ENCODE measurements around the gene ZNF667. TPM values are rescaled to one million over a fixed set of nuclear protein-coding genes. Genes with fewer than 3 reads are reported as not detected.

The ZNF667 gene
- total RNA-seq (2022; extraction: Qiagen RNA extraction), result not detected in 5 replicates

GRCh38 chr19:56476651-56477428 lies at the start of gene ZNF667:
Gene ZNF667 (minus strand): TSS chr19:56477345. CDS start chr19:56462370, 14,975 bp downstream.

GRCh38 chr19:56507446-56508289 lies 30.5 kb upstream of the ZNF667 start, which contains the start of gene ZNF471:
Gene ZNF471 (plus strand): TSS chr19:56507855. CDS start chr19:56511572, 3,717 bp downstream.

GRCh38 chr19:56403764-56404704 lies 73.1 kb downstream of the ZNF667 start, which contains the start of gene ZNF583:
Gene ZNF583 (plus strand): TSS chr19:56404332. CDS start chr19:56407115, 2,783 bp downstream.

GRCh38 chr19:56393119-56394012 lies 83.8 kb downstream of the ZNF667 start, which contains the start of gene ZNF582:
Gene ZNF582 (minus strand): TSS chr19:56393534. CDS start chr19:56391752, 1,782 bp downstream.

Other genes starting within 250 kb of the ZNF667 start
- not detected in 5 replicates for gene EDDM13, start 204.6 kb downstream of the ZNF667 start, total RNA-seq (2022; extraction: Qiagen RNA extraction)
- 7.5 to 9.0 TPM (median 8.3 TPM) in 5 replicates for gene ZSCAN5A, start 162.5 kb downstream of the ZNF667 start, total RNA-seq (2022; extraction: Qiagen RNA extraction)
- gene ZNF582, start 83.8 kb downstream of the ZNF667 start, total RNA-seq (2022; extraction: Qiagen RNA extraction), result 0.91 to 1.1 TPM (median 1.0 TPM) in 5 replicates
- 1.7 to 2.4 TPM (median 2.2 TPM) in 5 replicates for gene ZNF583, start 73.0 kb downstream of the ZNF667 start, total RNA-seq (2022; extraction: Qiagen RNA extraction)
- gene ZNF471, start 30.5 kb upstream of the ZNF667 start, total RNA-seq (2022; extraction: Qiagen RNA extraction), result 0.02 to 0.07 TPM (median 0.05 TPM) in 5 replicates
- 2.7 to 4.4 TPM (median 3.8 TPM) in 5 replicates for gene ZFP28, start 61.6 kb upstream of the ZNF667 start, total RNA-seq (2022; extraction: Qiagen RNA extraction)
- 1.3 to 1.7 TPM (median 1.5 TPM) in 5 replicates for gene ZNF470, start 90.1 kb upstream of the ZNF667 start, total RNA-seq (2022; extraction: Qiagen RNA extraction)
- 10.0 to 12.4 TPM (median 11.7 TPM) in 5 replicates for gene ZNF71, start 118.0 kb upstream of the ZNF667 start, total RNA-seq (2022; extraction: Qiagen RNA extraction)
- gene SMIM17, start 165.8 kb upstream of the ZNF667 start, total RNA-seq (2022; extraction: Qiagen RNA extraction), result 0.08 to 0.11 TPM in 2 of 5 replicates, not detected in the others
- gene ZNF835, start 194.4 kb upstream of the ZNF667 start, total RNA-seq (2022; extraction: Qiagen RNA extraction), result not detected in 5 replicates

Measured in A549 treated with AZD2906 at 1 μM for 4 hours (cell line).